Measurements from ENCODE around the gene CLCNKA. TPM values are rescaled to one million over a fixed set of nuclear protein-coding genes. Genes with fewer than 3 reads are reported as not detected.
"Not testable (repeated sequence)": the region's sequence is repeated elsewhere in the genome, so short reads cannot be mapped to it uniquely, and the experiment has no call there.

CLCNKA gene
- total RNA-seq, 2 donors from 2014 or later = 2.1 to 4.0 TPM

GRCh38 chr1:15997076-15997585 lies 24.7 kb upstream of the CLCNKA start:
- intact Hi-C loops (cut with DNase I) = loop anchor here (10.0 kb wide), 1 partner anchor 182 kb away; no protein-coding TSS in a partner anchor
- TF ChIP-seq CTCF (IDR thresholded peaks at IDR 0.05) = no peak
- no peak for TF ChIP-seq POLR2A (IDR thresholded peaks at IDR 0.05)
- ATAC-seq (no peak), DNase-seq (no peak)
- Histone ChIP-seq H3K27me3 (no peaks in the 10 kb centered on the region), H3K4me1 (no peaks in the 10 kb centered on the region), H3K36me3 (replicated peaks in 1 of 2; ENCODE audit: insufficient read depth in 1 of 2, low read depth in 2 of 2) (no peaks in the 10 kb centered on the region), H3K27ac (no peak overlapping the region), H3K4me3 (no peak overlapping the region), H3K9me3 (no peaks in the 10 kb centered on the region)
- WGBS, 2 donors = 68 to 88% methylated on average over 3 to 9 of the region's 9 CpGs

GRCh38 chr1:15997637-15998280 lies 24.1 kb upstream of the CLCNKA start:
- TF ChIP-seq CTCF (IDR thresholded peaks at IDR 0.05) (no peak), POLR2A (IDR thresholded peaks at IDR 0.05) (no peak)
- 87 to 94% methylated on average over 4 to 9 of the region's 9 CpGs for WGBS, 2 donors
- Histone ChIP-seq H3K27me3 (no peaks in the 10 kb centered on the region), H3K9me3 (no peaks in the 10 kb centered on the region), H3K27ac (no peak overlapping the region), H3K36me3 (replicated peaks in 1 of 2; ENCODE audit: insufficient read depth in 1 of 2, low read depth in 2 of 2) (no peaks in the 10 kb centered on the region), H3K4me1 (no peaks in the 10 kb centered on the region), H3K4me3 (no peak overlapping the region)
- no peak for DNase-seq
- ATAC-seq = no peak
- intact Hi-C loops (cut with DNase I) = loop anchor here (10.0 kb wide), 1 partner anchor 183 kb away; no protein-coding TSS in a partner anchor

- 94 to 95% methylated on average over 11 of the region's 11 CpGs for WGBS, 2 donors
- no peak overlapping the region for H3K27ac ChIP-seq
- ATAC-seq (no peak), DNase-seq (no peak)
- TF ChIP-seq CTCF (IDR thresholded peaks at IDR 0.05) = no peak
- no peak for TF ChIP-seq POLR2A (IDR thresholded peaks at IDR 0.05)
- no peaks in the 10 kb centered on the region for H3K9me3 ChIP-seq
- H3K27me3 ChIP-seq = no peaks in the 10 kb centered on the region
- no peak overlapping the region for H3K4me3 ChIP-seq
- intact Hi-C loops (cut with DNase I) = loop anchor here (10.0 kb wide), 1 partner anchor 184 kb away; no protein-coding TSS in a partner anchor
- no peaks in the 10 kb centered on the region for H3K4me1 ChIP-seq
- H3K36me3 ChIP-seq (replicated peaks in 1 of 2; ENCODE audit: insufficient read depth in 1 of 2, low read depth in 2 of 2) = no peaks in the 10 kb centered on the region
These were observed 22.9 kb upstream of the CLCNKA start for GRCh38 chr1:15998929-15999328.

- H3K4me1 ChIP-seq; H3K4me3 ChIP-seq; DNase-seq; H3K27me3 ChIP-seq; ATAC-seq; intact Hi-C loops (cut with DNase I); H3K27ac ChIP-seq; H3K36me3 ChIP-seq (replicated peaks in 1 of 2; ENCODE audit: insufficient read depth in 1 of 2, low read depth in 2 of 2); H3K9me3 ChIP-seq: not testable (repeated sequence)
- WGBS, 2 donors = 92 to 94% methylated on average over 10 of the region's 10 CpGs
These were observed 20.6 kb upstream of the CLCNKA start for GRCh38 chr1:16001274-16001673.

GRCh38 chr1:16005597-16005996 lies 16.2 kb upstream of the CLCNKA start:
- ATAC-seq = no peak
- intact Hi-C loops (cut with DNase I) = loop anchor here (5.0 kb wide), 1 partner anchor 47 kb away; no protein-coding TSS in a partner anchor

More at GRCh38 chr1:16005597-16005996, 16.2 kb upstream of the CLCNKA start:
- no peak for TF ChIP-seq CTCF (IDR thresholded peaks at IDR 0.05)
- no peak for TF ChIP-seq POLR2A (IDR thresholded peaks at IDR 0.05)
- DNase-seq = no peak
- H3K36me3 ChIP-seq (replicated peaks in 1 of 2; ENCODE audit: insufficient read depth in 1 of 2, low read depth in 2 of 2) = no peaks in the 10 kb centered on the region
- no peak overlapping the region for H3K27ac ChIP-seq
- no peaks in the 10 kb centered on the region for H3K27me3 ChIP-seq
- 63 to 78% methylated on average over 5 of the region's 5 CpGs for WGBS, 2 donors
- no peaks in the 10 kb centered on the region for H3K4me1 ChIP-seq
- H3K4me3 ChIP-seq = no peak overlapping the region
- no peaks in the 10 kb centered on the region for H3K9me3 ChIP-seq

Measured in body of pancreas (tissue), 4 donors.